Cardiac septum (tissue), 1 donor: ENCODE data around the gene IRX1. TPM values are rescaled to one million over a fixed set of nuclear protein-coding genes. Genes with fewer than 3 reads are reported as not detected.

ENCODE experiments used
- DNase-seq: peaks from one replicate; pipeline ENCODE4 v3.0.0-alpha.2; 2020; ENCODE audit warnings: low spot score
- intact Hi-C: fragments of 100-400 bp; cut with DNase I; formaldehyde crosslinking; loops from one replicate; pipeline ENCODE4 v1.14.0; 2022
- total RNA-seq: library from RNA; stranded (reverse); fragmentation: NEBNext Ultra II Directional; extraction: Animal tissue kit (Norgen Biotek cat#: 25700); gene quantifications from one replicate; pipeline ENCODE4 v1.2.1, GENCODE V29; 2021
- donor health status: DM: no; HTN: no; CAD: no.

The IRX1 gene
- total RNA-seq, 1 donor from 2014 or later = 1.2 TPM

DNA sequence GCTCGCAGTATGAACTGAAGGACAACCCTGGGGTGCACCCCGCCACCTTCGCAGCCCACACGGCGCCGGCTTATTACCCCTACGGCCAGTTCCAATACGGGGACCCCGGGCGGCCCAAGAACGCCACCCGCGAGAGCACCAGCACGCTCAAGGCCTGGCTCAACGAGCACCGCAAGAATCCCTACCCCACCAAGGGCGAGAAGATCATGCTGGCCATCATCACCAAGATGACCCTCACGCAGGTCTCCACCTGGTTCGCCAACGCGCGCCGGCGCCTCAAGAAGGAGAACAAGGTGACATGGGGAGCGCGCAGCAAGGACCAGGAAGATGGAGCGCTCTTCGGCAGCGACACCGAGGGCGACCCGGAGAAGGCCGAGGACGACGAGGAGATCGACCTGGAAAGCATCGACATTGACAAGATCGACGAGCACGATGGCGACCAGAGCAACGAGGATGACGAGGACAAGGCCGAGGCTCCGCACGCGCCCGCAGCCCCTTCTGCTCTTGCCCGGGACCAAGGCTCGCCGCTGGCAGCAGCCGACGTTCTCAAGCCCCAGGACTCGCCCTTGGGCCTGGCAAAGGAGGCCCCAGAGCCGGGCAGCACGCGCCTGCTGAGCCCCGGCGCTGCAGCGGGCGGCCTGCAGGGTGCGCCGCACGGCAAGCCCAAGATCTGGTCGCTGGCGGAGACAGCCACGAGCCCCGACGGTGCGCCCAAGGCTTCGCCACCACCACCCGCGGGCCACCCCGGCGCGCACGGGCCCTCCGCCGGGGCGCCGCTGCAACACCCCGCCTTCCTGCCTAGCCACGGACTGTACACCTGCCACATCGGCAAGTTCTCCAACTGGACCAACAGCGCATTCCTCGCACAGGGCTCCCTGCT lies 3.8 kb downstream of the IRX1 start:
- intact Hi-C loops = loop anchor here (5.0 to 10.0 kb wide), 2 partner anchors 847 to 1395 kb away; partner anchors contain the start of gene IRX2
- no peak for DNase-seq

DNA sequence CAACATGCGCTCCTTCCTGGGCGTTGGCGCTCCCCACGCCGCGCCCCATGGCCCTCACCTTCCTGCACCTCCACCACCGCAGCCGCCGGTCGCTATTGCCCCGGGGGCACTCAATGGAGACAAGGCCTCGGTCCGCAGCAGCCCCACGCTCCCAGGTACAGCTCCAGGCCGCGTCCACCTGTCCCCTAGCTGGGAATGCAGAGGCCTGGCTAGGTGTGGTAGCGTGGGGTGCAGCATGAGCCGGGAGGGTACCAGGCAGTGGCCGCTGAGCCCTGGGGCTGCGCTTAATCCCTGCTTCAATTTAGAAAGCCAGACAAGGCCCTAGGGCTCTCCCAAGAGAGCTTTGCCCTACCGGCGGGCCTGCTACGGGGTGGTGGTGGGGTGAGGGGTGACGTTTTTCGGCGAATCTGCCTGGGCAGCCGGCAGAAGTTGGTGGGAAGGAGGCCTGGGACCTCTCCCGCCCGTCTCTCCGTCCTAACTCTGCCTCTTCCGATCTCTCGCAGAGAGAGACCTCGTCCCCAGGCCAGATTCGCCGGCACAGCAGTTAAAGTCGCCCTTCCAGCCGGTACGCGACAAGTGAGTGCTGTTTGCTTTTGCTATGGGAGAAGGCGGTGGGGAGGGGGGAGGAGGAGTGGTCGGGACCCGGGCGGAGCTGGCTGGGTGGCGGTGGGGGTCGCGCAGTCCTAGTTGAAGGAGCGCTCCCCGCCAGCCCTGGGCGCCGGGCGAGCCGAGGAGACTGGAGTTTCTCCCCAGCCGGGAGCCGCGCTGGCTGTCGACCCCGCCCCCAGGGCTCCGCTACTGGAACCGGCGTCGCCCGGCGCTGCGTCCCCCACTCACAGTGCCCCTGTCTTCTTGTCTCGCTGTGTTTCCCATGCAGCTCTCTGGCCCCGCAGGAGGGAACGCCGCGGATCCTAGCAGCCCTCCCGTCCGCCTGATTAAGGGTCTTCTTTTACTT lies 4.8 kb downstream of the IRX1 start:
- intact Hi-C loops = loop anchor here (10.0 kb wide), 1 partner anchor 1396 kb away; no protein-coding TSS in a partner anchor
- DNase-seq = no peak

DNA sequence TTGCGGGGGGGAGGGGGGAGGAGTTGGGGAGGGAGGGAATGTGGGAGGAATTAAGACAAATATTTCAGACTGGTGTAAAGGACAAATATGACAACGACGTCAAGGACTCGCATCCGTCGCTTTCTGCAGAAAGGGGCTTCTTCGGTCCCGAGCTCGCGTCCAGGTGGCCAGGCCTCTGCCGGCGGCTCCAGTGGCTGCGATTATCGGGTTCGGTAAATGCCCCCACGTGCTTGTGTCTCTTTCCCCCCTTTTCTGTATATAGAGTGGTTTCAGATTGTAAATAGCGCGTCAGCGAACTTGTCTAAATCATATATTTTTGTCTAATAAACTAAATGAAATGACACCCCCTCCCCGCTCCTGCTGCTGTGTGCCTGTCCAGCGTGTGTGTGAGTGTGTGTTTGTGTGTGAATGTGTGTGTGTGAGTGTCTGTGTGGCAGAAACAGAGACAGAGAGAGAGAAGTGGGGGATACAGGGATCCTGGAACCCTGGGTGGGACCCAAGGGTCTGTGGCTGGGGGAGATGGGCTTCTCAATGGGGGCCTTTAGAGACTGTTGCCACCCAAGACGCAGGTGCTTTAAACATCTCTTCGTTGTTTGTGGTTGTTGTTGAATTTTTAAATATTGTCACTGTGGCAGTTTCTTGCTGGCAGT lies 5.6 kb downstream of the IRX1 start:
- no peak for DNase-seq

DNA sequence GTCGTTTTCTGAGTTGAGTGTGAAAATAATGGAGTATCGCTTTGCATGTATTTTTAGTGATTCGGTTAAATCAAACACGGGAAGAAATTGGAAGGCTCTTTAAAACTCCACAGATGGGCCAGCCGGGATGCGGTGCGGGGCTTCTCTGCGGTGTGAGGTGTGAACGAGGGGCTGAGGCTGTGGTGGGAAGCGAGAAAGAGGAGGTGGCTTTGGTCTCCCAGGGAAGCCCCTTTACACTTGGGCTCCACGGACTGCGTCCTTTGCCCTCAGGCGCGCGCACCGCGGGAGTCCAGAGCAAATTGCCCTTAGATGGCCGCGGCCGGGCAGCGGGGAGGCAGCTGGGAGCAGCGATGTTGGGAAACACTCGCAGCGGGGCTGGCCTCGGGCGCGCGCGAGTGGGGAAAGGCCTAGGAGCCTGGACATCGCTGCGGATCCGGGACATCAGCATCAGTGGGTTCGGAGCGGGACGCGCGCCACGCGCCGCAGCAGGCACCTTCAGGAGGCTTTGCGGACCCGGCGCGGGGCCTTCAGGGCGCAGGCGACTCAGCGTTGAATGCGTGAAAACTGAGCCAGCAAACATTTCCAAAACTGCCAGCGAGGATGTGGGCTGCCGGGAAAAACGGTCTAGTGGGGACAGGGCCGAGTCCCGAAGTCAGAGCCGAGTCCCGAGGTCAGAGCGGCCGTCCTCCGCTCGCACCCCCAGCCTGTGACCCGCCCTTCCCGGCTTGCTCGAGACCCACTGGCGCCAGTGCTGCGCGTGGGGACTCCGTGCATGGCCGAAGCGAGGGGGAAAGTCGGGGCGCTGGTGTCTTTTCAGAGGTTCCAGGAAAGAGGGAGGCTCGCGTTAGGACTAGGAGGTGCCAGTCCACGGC lies 6.5 kb downstream of the IRX1 start:
- intact Hi-C loops = loop anchor here (10.0 kb wide), 1 partner anchor 1397 kb away; no protein-coding TSS in a partner anchor
- no peak for DNase-seq

More for the DNA sequence above, 5.6 kb downstream of the IRX1 start:
- intact Hi-C loops = loop anchor here (10.0 kb wide), 1 partner anchor 1396 kb away; no protein-coding TSS in a partner anchor

DNA sequence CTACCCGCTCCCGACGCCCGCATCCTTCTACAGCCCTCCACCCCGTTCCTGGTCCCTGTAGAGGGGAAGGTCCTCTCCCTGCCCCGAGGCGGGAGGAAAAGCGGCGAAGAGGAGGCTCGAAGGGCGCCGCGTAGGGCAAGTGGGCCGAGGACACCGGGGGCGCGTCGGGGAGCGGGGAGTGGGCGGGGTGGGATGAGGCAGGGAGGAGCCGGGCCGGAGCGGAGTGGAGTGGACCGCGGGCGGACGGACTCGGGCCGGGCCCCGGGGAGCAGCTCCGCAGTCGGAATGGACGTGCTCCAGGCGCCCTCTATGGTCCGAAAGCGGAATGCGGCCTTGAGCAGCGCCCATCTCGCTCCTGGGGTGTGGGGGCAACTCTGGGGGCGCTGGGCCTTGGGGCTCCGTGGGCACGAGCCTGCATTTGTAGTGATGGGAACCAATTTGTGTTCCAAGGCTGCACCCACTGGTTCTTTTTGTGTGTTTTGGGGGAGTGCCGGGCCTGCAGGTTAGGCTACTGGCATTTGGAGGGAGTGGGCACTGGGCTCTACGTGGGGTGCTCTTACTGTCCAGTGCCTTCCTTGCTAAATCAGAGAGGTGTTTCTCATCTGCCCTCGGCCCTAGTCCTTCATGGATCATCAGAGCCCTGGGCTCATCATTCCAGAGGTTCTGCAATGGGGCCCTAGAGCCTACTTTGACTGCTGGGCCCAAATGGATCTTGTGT lies 7.3 kb downstream of the IRX1 start:
- DNase-seq = no peak
- intact Hi-C loops = loop anchor here (10.0 kb wide), 1 partner anchor 1398 kb away; no protein-coding TSS in a partner anchor

DNA sequence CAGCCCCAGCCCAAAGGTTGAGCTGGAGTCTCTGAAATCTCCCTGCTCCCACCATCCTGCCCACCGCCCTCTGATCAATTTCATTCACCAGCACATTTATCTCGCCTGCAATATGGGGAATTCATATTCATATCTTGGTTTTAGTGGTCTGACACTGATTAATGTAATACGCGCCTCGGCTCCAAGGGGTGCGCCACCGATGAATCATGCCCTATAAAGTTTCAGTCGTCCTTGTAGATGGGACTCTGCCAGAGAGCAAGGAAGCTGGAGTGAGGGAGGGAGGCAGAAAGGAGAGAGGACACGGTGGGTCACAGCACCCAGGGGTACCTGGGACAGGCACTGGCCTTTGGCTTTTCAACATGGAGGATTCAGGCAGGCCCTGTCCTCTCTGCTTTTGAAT lies 8.9 kb downstream of the IRX1 start:
- intact Hi-C loops = loop anchor here (10.0 kb wide), 1 partner anchor 1400 kb away; no protein-coding TSS in a partner anchor

DNA sequence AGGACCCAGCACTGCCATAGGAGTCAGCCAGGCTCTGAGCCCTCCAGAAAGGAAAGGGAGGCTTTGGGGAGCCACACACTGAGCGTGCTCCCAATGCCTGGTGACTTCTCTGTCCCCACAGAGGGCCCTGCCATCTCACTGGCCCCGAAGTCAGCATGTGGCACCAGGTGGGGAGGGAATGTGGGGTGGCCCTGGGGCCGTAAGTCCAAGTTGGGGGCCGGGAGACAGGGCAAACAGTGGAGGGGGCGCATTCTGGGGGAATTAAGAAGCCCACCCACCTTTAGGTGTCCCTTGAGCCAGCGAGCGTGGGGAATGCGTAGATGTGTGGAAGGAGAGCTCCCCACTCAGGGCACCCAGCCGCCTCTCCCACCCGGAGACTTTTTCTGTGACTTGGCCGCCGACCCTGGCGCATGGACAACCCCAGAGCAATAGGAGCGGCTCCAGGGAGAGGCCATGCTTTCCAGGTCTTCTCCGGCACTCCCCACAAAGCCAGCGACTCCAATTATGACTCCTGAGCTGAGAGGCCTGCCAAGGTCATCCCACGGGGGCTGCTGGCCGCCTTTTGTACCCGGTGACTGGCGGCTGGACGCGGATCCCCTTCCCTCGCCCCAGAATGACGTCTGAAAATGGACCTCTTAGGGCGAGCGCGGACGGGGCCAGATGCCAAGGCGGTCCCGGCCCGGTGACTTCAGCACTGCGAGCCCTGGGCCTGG lies 9.8 kb downstream of the IRX1 start:
- intact Hi-C loops = loop anchor here (10.0 kb wide), 1 partner anchor 1401 kb away; no protein-coding TSS in a partner anchor
- no peak for DNase-seq

More for the DNA sequence above, 8.9 kb downstream of the IRX1 start:
- no peak for DNase-seq

DNA sequence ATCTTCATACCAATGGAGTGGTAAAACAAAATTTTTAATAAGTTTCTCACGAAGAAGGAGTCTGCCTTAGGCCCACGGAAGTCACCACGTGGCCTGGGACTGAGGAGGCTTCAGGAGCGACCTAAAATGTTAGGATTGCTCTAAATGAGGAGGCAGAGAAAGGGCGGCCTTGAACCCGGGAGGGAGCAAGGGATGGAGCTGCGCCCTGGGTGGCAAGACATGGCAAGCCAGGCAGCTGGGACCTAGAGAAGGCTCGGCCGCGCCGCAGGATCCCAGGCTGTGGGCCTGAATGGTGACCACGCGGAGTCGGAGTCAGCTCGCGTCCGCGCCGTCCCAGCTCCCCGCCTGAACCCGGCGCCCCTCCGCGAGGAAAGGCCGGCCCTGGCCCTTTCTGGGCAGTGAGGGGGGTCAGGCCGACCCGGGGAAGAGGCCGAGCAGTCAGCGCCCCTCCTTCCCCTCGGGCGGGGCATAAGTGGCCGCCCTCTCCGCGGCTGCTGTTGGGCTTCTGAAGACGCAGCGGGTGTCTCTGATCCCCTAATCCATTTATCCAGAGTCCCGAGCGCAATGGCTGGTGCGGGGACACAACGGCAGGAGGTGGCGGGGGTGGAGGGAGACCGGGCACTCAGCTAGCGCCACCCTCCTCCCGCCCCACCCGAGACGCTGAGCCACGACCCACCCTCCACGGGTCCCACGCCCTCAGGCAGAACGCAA lies 10.6 kb downstream of the IRX1 start:
- intact Hi-C loops = loop anchor here (10.0 kb wide), 1 partner anchor 1401 kb away; no protein-coding TSS in a partner anchor
- no peak for DNase-seq

DNA sequence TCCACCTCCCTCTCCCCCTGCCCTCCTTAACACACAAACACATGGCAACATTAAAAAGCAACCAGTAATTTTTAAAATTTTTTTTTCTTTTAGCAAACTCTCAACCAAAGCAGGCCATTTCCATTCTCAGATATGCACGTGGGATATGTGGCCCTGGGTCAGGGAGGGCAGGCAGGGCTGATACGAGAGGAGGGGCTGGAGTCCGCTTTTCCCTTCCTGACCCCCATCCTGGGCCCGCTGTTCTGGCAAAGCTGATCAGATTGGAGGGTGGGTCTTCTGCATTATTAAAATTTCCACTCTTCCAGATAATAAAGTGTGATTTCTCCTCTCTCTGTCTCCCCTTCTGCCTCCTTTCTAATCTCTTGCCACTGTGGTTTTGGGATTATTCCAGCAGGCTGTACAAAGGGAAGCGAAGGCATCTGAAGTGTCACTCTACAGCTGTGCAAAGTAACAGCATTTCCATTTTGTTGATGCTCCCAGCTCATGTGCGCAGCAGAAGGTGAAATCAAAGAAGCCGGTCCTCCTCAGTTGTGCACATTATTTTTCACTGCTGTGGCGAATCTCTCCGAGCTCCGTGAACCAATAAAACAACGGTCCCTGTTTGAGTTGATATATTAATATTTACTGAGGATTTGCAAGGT lies 12.0 kb downstream of the IRX1 start:
- intact Hi-C loops = loop anchor here (10.0 kb wide), 1 partner anchor 1403 kb away; no protein-coding TSS in a partner anchor
- peak; percentile 51 for DNase-seq

DNA sequence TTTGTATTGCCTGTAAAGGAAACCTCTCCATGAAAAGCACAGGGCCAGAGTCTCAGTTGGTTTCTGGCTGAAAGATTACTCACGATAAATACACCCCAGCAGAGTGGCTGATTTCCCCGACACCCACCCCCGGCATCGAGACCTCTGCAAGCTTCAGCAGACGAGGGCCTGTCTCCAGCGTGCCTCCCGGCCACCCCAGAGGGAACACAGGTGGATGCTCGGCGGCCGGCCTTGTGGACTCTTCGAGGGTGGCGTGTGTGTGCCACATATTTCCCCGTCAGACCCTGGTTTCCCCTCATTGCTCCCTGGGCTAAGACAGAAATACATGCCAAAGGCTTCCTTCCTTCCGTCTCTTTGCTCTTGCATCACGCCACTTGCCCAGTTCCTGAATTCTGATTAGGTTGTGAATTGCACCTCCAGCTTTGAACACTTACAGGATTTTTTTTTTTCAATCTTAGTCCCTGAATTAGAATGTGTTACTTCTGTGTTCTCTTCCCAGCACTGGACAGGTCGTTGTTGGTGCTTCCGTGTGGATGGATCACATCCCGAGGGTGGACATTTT lies 13.6 kb downstream of the IRX1 start:
- intact Hi-C loops = loop anchor here (10.0 kb wide), 1 partner anchor 1404 kb away; no protein-coding TSS in a partner anchor
- no peak for DNase-seq

DNA sequence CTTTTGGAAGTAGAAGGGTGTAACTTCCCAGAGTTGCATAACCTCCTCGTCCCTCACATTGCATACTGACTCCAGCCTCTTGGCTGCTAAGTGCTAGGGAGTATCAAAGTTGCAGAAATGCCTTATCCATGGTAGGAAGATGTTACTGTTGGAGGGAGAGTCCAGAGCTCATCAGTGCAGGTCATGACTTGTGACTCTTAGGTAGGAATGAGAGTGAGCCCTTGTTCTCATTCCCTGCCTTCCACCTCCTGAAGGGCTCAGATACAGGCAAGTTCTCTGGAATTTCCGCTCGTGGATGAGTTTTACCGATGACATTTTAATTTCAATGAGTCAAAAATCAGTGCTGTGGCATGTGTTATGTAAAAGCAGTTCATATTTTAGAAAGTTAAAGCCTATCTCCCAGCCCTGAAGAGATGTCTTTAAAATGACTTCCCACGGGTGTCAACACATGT lies 17.0 kb downstream of the IRX1 start:
- intact Hi-C loops = no loop called here
- no peak for DNase-seq

DNA sequence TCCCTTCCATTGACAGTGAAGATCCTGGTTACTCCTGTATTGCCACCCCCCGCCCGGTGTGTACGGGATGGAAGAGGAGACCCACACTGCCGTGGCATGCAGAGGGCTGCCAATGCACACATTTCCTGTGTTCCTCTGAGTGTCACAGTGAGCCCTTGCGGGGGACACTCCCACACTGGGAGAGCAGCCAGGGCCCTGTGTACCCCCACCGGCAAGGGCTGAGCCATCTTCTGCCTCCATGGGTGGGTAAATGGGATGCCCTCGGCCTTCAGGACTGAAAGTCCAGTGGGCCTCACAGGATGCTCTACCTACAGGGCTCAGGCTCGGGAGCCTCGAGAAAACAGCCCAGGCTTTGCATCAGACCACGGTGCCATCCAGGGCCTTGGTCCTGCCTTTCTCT lies 18.1 kb downstream of the IRX1 start:
- DNase-seq = no peak
- intact Hi-C loops = no loop called here

DNA sequence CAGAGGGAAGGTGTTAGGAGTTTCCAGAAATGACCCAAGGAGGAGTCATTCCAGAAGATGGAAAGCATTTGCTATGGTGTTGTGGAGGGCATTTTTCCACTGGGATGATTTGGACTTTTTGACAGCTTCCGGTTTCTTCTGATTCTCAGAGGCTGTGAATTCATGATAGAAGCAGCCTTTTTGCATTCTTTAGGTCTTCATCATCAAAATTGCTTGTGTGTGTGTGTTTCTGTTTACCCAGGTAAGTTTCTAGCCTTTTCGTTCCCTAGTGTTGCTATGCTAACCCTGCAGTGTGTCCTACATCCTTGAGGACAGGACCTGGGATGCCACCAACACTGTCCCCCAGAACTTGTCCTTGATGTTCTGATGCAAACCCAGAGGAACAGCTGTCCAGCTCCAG lies 19.6 kb downstream of the IRX1 start:
- intact Hi-C loops = no loop called here
- no peak for DNase-seq

DNA sequence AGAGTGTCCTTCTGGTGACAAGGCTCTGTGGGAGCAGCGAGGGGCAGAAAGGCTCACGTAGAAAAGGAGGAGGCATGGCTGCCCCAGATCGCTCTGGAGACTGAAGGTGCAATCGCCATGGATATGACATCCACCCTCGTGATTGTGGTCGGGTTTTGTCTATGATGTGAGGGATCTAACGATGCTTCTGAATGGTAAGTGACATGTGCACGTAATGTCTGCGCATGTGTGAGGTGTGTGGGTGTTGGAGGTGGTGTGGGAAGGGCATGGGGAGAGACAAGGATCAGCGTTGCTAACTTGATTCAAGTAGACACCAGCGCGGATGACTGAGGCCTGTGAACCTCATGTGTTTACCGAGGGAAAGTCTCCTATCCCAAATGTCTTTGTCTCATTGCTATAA lies 20.2 kb downstream of the IRX1 start:
- DNase-seq = no peak
- intact Hi-C loops = no loop called here

DNA sequence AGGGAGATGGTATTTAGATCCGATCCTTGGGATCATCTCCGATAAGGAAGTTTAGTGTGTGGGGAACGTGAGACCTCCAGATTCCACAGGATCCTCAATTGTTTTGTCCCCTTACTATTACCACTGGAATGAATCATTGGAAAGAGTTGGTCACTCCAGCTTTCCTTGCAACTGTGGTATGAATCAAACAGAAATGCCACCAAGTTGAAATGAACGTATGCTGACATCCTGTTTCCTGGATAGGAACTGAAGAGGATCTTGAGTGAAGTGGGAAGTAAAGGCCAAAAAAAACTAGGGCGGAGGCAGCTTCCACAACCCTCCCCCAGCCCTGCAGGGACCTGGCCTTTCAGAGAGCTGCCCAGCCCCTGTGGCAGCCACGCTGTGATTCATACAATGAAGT lies 23.9 kb downstream of the IRX1 start:
- no peak for DNase-seq
- intact Hi-C loops = no loop called here

DNA sequence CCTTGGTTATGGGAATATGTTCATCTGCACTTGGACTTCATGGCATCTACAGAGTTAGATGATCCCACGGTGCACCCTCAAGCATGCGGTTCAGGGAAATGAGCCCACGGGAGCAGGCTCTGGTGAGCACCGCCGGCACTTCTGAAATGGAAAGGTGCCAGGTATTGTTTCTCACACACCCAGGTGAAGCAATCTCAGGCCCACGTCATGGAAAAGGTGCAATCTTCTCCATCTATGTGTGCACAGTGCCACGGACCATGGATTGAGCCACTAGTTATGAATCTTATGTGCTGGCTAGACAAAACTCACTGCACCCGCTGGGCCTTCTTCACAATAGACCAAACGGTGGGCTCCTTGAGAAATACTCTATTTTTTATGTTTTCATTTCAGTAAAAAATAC lies 27.3 kb downstream of the IRX1 start:
- intact Hi-C loops = no loop called here
- DNase-seq = no peak
